Sigmoid colon (tissue), 7 donors: ENCODE measurements around the gene QDPR. TPM values are rescaled to one million over a fixed set of nuclear protein-coding genes. Genes with fewer than 3 reads are reported as not detected.
"Not testable (repeated sequence)": the region's sequence is repeated elsewhere in the genome, so short reads cannot be mapped to it uniquely, and the experiment has no call there.

Experiments used
- DNase-seq: peaks from one replicate; pipeline ENCODE4 v3.0.0-alpha.2; 2019
- H3K27ac ChIP-seq, 4 donors: fragments of 200-600 bp; sonication (generic); one replicate each; pipeline ENCODE4 v1.5.1; 2016 to 2019; ENCODE audit warnings: mild to moderate bottlenecking in 1 of 4
- H3K27me3 ChIP-seq, 3 donors: fragments of 200-600 bp; sonication (generic); one replicate each; pipeline ENCODE4 v1.5.1; 2019; ENCODE audit warnings: mild to moderate bottlenecking in 1 of 3
- H3K36me3 ChIP-seq, 4 donors: fragments of 200-600 bp; sonication (generic); one replicate each; pipeline ENCODE4 v1.5.1; 2016 to 2019
- H3K4me1 ChIP-seq, 4 donors: fragments of 200-600 bp; sonication (generic); one replicate each; pipeline ENCODE4 v1.5.1; 2017 to 2019
- H3K4me3 ChIP-seq, 4 donors: fragments of 200-600 bp; sonication (generic); one replicate each; pipeline ENCODE4 v1.5.1; 2017 to 2019; ENCODE audit warnings: mild to moderate bottlenecking in 2 of 4, moderate library complexity in 1 of 4
- H3K9me3 ChIP-seq, 4 donors: fragments of 200-600 bp in 3 of 4; sonication (generic) in 3 of 4; one replicate each; pipeline versions ENCODE4 v1.5.1 to v1.6.1; 2013 to 2019
- EP300 ChIP-seq, 4 donors: sonication (generic); formaldehyde crosslinking; IDR thresholded peaks; one replicate each; pipeline ENCODE4 v1.6.1; 2017; ENCODE audit warnings: antibody characterized with exemption in 4 of 4
- POLR2A ChIP-seq, 2 donors: fragments of 450-650 bp; IDR thresholded peaks; one replicate each; pipeline ENCODE4 v1.6.1; 2016; ENCODE audit warnings: antibody characterized with exemption in 2 of 2, mild to moderate bottlenecking in 2 of 2, moderate library complexity in 2 of 2
- POLR2AphosphoS5 ChIP-seq, 4 donors: sonication (generic); formaldehyde crosslinking; IDR thresholded peaks; one replicate each; pipeline ENCODE4 v1.6.1; 2017; ENCODE audit warnings: antibody characterized with exemption in 4 of 4
- WGBS, 2 donors: extraction: QIAGEN DNeasy Blood & Tissue Kit; methylation state at CpG; one replicate each; pipeline ENCODE4 v1.1.7; 2013; 5-methylcytosine and 5-hydroxymethylcytosine counted together
- intact Hi-C: fragments of 100-400 bp; cut with DNase I; formaldehyde crosslinking; loops from one replicate; pipeline ENCODE4 v1.15.1; 2023
- polyA plus RNA-seq, 3 donors: library from polyadenylated mRNA; stranded (reverse); fragments of 200-250 nt; gene quantifications; one replicate each; pipeline ENCODE4 v1.2.3, GENCODE V29; 2013
- total RNA-seq, 4 donors: library from RNA; depleted of rRNA; stranded (reverse); fragments of >200 nt; gene quantifications; one replicate each; pipeline ENCODE4 v1.1.0, GENCODE V29; 2016
- TF ChIP-seq, protein P1 (sequence below), 4 experiments: fragments of 450-650 bp in 3 of 4; fragments of 200-600 bp in 1 of 4; IDR thresholded peaks; one replicate each; pipeline ENCODE4 v1.5.1; 2016 to 2019; ENCODE audit warnings: antibody characterized with exemption in 4 of 4, mild to moderate bottlenecking in 3 of 4, moderate library complexity in 2 of 4
- donor health status: healthy with polysubstance abuse.
- donor health status: Bipolar disorder and iron deficiency.
- donor health status: healthy.

Gene QDPR
- total and polyA plus RNA-seq, 7 donors: 8.7 to 28.9 (median 19.7) TPM

DNA sequence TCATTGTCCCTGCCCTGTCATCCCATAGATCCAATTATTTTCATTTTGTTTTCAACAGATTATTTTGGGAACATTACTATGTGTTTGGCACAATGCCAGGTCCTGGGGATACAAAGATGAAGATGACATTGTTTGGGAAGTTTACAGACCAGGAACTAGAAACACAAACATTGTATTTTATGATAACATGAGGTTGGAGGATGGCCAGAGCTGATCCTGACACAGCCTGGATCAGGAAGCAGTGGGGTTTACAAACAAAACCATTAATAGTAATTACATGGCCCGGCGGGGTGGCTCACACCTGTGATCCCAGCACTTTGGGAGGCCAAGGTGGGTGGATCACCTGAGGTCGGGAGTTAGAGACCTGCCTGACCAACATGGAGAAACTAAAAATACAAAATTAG, 32.9 kb upstream of the QDPR start:
- Histone ChIP-seq H3K27me3 (no peaks in the 10 kb centered on the region), H3K27ac (no peak overlapping the region), H3K4me1 (no peaks in the 10 kb centered on the region), H3K36me3 (no peaks in the 10 kb centered on the region), H3K9me3 (no peaks in the 10 kb centered on the region), H3K4me3 (no peak overlapping the region)
- WGBS, 2 donors: 15 to 39% methylated on average over 3 of the region's 3 CpGs
- DNase-seq: no peak
- intact Hi-C loops: loop anchor here (5.0 to 10.0 kb wide), 2 partner anchors 260 to 1047 kb away; no protein-coding TSS in a partner anchor
- TF ChIP-seq EP300 (IDR thresholded peaks at IDR 0.05) (no peak), POLR2AphosphoS5 (IDR thresholded peaks at IDR 0.05) (no peak), POLR2A (IDR thresholded peaks at IDR 0.05) (no peak)
- TF ChIP-seq, protein P1, sequence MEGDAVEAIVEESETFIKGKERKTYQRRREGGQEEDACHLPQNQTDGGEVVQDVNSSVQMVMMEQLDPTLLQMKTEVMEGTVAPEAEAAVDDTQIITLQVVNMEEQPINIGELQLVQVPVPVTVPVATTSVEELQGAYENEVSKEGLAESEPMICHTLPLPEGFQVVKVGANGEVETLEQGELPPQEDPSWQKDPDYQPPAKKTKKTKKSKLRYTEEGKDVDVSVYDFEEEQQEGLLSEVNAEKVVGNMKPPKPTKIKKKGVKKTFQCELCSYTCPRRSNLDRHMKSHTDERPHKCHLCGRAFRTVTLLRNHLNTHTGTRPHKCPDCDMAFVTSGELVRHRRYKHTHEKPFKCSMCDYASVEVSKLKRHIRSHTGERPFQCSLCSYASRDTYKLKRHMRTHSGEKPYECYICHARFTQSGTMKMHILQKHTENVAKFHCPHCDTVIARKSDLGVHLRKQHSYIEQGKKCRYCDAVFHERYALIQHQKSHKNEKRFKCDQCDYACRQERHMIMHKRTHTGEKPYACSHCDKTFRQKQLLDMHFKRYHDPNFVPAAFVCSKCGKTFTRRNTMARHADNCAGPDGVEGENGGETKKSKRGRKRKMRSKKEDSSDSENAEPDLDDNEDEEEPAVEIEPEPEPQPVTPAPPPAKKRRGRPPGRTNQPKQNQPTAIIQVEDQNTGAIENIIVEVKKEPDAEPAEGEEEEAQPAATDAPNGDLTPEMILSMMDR (IDR thresholded peaks at IDR 0.05): no peak

DNA sequence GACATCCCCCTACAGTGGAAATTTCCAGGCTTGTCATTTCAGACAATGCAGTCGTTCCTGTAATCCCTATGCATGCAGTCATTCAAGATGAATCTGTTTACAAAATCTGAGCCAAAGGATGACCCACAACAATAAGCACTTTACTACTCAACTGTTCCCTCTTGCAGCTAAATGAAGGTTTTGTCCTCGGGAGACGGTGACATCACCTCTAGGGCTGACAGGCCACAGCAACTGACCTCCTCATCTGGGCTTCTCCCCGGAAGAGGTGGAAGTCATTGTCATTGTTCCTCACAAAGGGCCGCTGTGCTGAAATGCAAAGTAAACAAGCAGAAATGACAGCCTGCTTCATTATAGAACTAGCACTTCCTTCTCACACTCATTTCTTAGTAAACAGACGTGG, 32.3 kb upstream of the QDPR start:
- intact Hi-C loops: loop anchor here (10.0 kb wide), 1 partner anchor 261 kb away; no protein-coding TSS in a partner anchor
- WGBS, 2 donors: 5 to 41% methylated on average over 6 of the region's 6 CpGs
- no peak for DNase-seq

DNA sequence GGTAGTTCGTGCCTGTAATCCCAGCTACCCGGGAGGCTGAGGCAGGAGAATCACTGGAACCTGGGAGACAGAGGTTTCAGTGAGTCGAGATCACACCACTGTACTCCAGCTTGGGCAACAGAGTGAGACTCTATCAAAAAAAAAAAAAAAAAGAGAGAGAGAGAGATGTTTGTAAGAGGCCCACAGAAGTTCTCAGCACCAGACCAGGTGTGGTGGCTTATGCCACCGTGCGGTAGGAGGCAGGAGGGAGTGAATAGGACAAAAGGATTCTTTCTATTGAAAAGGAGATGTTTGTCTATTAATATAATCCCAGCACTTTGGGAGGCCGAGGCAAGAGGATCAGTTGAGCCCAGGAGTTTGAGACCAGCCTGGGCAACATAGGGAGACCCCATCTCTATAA, 25.2 kb upstream of the QDPR start:
- H3K4me3 ChIP-seq, H3K27ac ChIP-seq, H3K36me3 ChIP-seq, H3K4me1 ChIP-seq, H3K27me3 ChIP-seq, DNase-seq, H3K9me3 ChIP-seq, intact Hi-C loops: not testable (repeated sequence)
- 88 to 93% methylated on average over 6 of the region's 6 CpGs for WGBS, 2 donors

More for the DNA sequence above, 32.3 kb upstream of the QDPR start:
- Histone ChIP-seq H3K9me3 (no peaks in the 10 kb centered on the region), H3K27me3 (no peaks in the 10 kb centered on the region), H3K36me3 (no peaks in the 10 kb centered on the region), H3K27ac (no peak overlapping the region), H3K4me1 (no peaks in the 10 kb centered on the region), H3K4me3 (no peak overlapping the region)
- TF ChIP-seq POLR2A (IDR thresholded peaks at IDR 0.05) (no peak), EP300 (IDR thresholded peaks at IDR 0.05) (no peak), POLR2AphosphoS5 (IDR thresholded peaks at IDR 0.05) (no peak)
- TF ChIP-seq, protein P1 (IDR thresholded peaks at IDR 0.05): no peak

DNA sequence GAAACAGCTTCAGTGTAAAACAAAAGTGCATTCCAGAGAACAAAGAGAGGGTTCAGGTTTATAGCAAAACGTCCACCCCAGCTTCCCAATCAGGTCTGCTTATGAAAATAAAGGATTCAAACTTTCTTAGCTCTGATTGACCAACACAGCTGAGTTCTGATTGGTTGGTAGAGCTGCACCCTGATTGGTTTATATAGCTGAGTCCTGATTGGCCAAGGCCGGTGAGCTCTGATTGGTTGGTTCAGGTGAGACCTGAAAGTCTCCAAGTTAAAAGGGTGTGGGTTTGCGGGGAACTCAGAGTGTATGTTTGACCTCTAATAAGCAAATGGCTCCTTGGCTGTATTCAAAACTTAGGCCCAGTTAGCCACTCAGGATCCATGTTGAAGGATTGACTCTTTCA, 24.0 kb upstream of the QDPR start:
- H3K4me1 ChIP-seq: no peaks in the 10 kb centered on the region
- TF ChIP-seq POLR2A (IDR thresholded peaks at IDR 0.05): no peak
- TF ChIP-seq EP300 (IDR thresholded peaks at IDR 0.05): no peak
- no peak for TF ChIP-seq POLR2AphosphoS5 (IDR thresholded peaks at IDR 0.05)
- TF ChIP-seq, protein P1 (IDR thresholded peaks at IDR 0.05): no peak
- H3K9me3 ChIP-seq: no peaks in the 10 kb centered on the region
- no peak for DNase-seq
- no peaks in the 10 kb centered on the region for H3K36me3 ChIP-seq
- intact Hi-C loops: no loop called here
- H3K27me3 ChIP-seq: no peaks in the 10 kb centered on the region
- H3K4me3 ChIP-seq: no peak overlapping the region
- WGBS, 2 donors: 83% methylated on average over 3 of the region's 3 CpGs
- H3K27ac ChIP-seq: no peak overlapping the region

DNA sequence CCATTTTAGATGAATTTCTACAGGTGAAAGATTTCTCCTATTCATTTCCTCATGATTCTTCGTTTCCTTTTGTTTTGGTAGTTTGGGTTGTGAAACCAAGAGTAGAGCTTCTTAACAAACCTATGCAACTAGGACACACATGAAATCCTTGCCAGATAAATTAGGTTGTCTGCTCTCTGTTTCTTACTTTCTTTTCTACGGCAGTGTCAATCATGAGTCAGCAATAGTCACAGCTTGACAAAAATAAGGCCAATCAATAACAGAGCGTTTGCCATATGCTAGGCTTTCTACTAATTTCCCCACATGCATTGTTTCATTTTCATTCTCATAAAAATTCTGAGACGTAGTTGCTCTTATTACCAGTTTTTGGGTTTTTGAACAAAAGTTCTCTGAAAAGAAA, 23.4 kb upstream of the QDPR start:
- TF ChIP-seq, protein P1 (IDR thresholded peaks at IDR 0.05): no peak
- TF ChIP-seq POLR2A (IDR thresholded peaks at IDR 0.05) (no peak), EP300 (IDR thresholded peaks at IDR 0.05) (no peak), POLR2AphosphoS5 (IDR thresholded peaks at IDR 0.05) (no peak)
- no peaks in the 10 kb centered on the region for H3K4me1 ChIP-seq
- H3K27me3 ChIP-seq: no peaks in the 10 kb centered on the region
- WGBS, 2 donors: 71 to 86% methylated on average over 4 of the region's 4 CpGs
- H3K4me3 ChIP-seq: no peak overlapping the region
- DNase-seq: no peak
- H3K9me3 ChIP-seq: no peaks in the 10 kb centered on the region
- no peaks in the 10 kb centered on the region for H3K36me3 ChIP-seq
- no peak overlapping the region for H3K27ac ChIP-seq
- intact Hi-C loops: no loop called here
